HEK293T (cell line): ENCODE measurements around the gene CBX4.

ENCODE experiments used
- BHLHE40 ChIP-seq: fragments of 450-650 bp; IDR thresholded peaks from 2 replicates; pipeline ENCODE4 v1.6.1; 2016; ENCODE audit warnings: mild to moderate bottlenecking, moderate library complexity, borderline replicate concordance
- FOXK2 ChIP-seq: fragments of 450-650 bp; IDR thresholded peaks from 2 replicates; pipeline ENCODE4 v1.6.1; 2016; ENCODE audit warnings: mild to moderate bottlenecking
- HDGF ChIP-seq: fragments of 450-650 bp; IDR thresholded peaks from 2 replicates; pipeline ENCODE4 v1.6.1; 2017; ENCODE audit warnings: antibody characterized with exemption, borderline replicate concordance
- NFRKB ChIP-seq: fragments of 450-650 bp; IDR thresholded peaks from 2 replicates; pipeline ENCODE4 v1.6.1; 2016; ENCODE audit warnings: mild to moderate bottlenecking, moderate library complexity
- SUZ12 ChIP-seq: fragments of 450-650 bp; IDR thresholded peaks from 2 replicates; pipeline ENCODE4 v1.6.1; 2016; ENCODE audit warnings: mild to moderate bottlenecking

DNA sequence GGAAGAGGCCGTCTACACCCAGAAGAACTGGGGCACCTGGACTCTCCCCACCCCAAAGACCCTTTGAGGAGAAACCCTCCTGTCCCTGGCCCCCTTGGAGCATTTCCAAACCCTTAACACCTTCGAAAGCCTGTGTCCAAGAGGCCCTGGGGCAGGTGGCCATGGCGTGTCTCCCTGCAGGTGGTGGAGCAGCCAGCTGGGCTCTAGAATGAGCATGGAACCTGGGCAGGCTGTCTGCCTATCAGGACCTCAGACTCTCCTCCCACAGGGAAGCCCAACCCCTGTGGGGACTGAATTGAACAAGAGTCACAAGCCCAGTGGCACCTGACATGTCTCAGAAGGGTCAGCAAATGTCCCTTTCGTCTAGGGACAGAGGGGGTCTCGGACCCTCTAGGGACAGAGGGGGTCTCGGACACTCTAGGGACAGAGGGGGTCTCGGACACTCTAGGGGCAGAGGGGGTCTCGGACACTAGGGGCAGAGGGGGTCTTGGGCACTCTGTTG is 8.4 kb downstream of the CBX4 start:
- TF ChIP-seq NFRKB = no peak
- TF ChIP-seq BHLHE40 = no peak
- TF ChIP-seq SUZ12 = no peak
- no peak for TF ChIP-seq HDGF
- TF ChIP-seq FOXK2 = no peak
